Activated CD8-positive, alpha-beta T cell treated with anti-CD3 and anti-CD28 coated beads for 36 hours (primary cell): ENCODE data around the gene MDH1. TPM values are rescaled to one million over a fixed set of nuclear protein-coding genes. Genes with fewer than 3 reads are reported as not detected.

Experiments
- ATAC-seq: fragments of 200-7000 bp; cut with Tn5 transposase; one replicate; pipeline ENCODE4 v1.10.0; 2021; ENCODE audit warnings: mild to moderate bottlenecking, moderate library complexity
- CTCF ChIA-PET: fragments of 350-600 bp; sonication (Branson Sonifier 250); formaldehyde crosslinking; loops from one replicate; lab custom pipeline; 2021; ENCODE audit warnings: antibody characterized with exemption; lab: Charles Lee
- POLR2A ChIA-PET: fragments of 350-600 bp; sonication (Branson Sonifier 250); formaldehyde crosslinking; loops from one replicate; lab custom pipeline; 2021; ENCODE audit warnings: antibody characterized with exemption; lab: Charles Lee
- DNase-seq: peaks from one replicate; pipeline ENCODE4 v3.0.0-alpha.2; 2020
- H3K27ac Mint-ChIP-seq: one replicate; pipeline ENCODE4 v1.8.0; 2021; ENCODE audit warnings: mild to moderate bottlenecking, mixed read lengths
- H3K27me3 Mint-ChIP-seq: one replicate; pipeline ENCODE4 v1.8.0; 2021; ENCODE audit warnings: mixed read lengths
- H3K36me3 Mint-ChIP-seq: one replicate; pipeline ENCODE4 v1.8.0; 2021; ENCODE audit warnings: low read depth, mixed read lengths
- H3K4me1 Mint-ChIP-seq: one replicate; pipeline ENCODE4 v1.8.0; 2021; ENCODE audit warnings: low read depth, mixed read lengths
- H3K4me3 Mint-ChIP-seq: one replicate; pipeline ENCODE4 v1.8.0; 2021; ENCODE audit warnings: mild to moderate bottlenecking, moderate library complexity, mixed read lengths
- H3K9me3 Mint-ChIP-seq: one replicate; pipeline ENCODE4 v1.8.0; 2021; ENCODE audit warnings: mixed read lengths
- CTCF ChIP-seq: fragments of 200-600 bp; IDR thresholded peaks from one replicate; pipeline ENCODE4 v1.8.0; 2022; ENCODE audit warnings: antibody characterized with exemption, mild to moderate bottlenecking
- intact Hi-C: fragments of 100-400 bp; cut with micrococcal nuclease; formaldehyde crosslinking; loops from one replicate; pipeline ENCODE4 v1.10.0; 2022
- total RNA-seq, 2 experiments: library from RNA; stranded (reverse); gene quantifications; one replicate each; pipeline ENCODE4 v1.2.3, GENCODE V29; 2021

Gene MDH1
- total RNA-seq, 2 experiments from 2014 or later, result 241 to 246 TPM

- peaks cover 7% of the 10 kb centered on the region for H3K27me3 Mint-ChIP-seq
- CTCF ChIA-PET, result interaction anchor here (1.9 kb wide), 1 partner anchor 11 kb away, joined by 4 read pairs; no protein-coding TSS in a partner anchor
- DNase-seq (no peak), ATAC-seq (no peak)
- intact Hi-C loops, result no loop called here
- no peaks in the 10 kb centered on the region for H3K36me3 Mint-ChIP-seq
- no peak overlapping the region for H3K4me3 Mint-ChIP-seq
- peaks cover 8% of the 10 kb centered on the region for H3K9me3 Mint-ChIP-seq
- POLR2A ChIA-PET, result no interaction called here
- H3K4me1 Mint-ChIP-seq, result peaks cover 2% of the 10 kb centered on the region
- TF ChIP-seq CTCF, result no peak
- H3K27ac Mint-ChIP-seq, result no peak overlapping the region
Observed at GRCh38 chr2:63627866-63628265, 39.1 kb downstream of the MDH1 start.

- DNase-seq, result no peak
- no peak overlapping the region for H3K4me3 Mint-ChIP-seq
- no peak overlapping the region for H3K27ac Mint-ChIP-seq
- peaks cover 9% of the 10 kb centered on the region for H3K9me3 Mint-ChIP-seq
- H3K4me1 Mint-ChIP-seq, result peaks cover 2% of the 10 kb centered on the region
- intact Hi-C loops, result no loop called here
- TF ChIP-seq CTCF, result no peak
- peaks cover 8% of the 10 kb centered on the region for H3K27me3 Mint-ChIP-seq
- no peaks in the 10 kb centered on the region for H3K36me3 Mint-ChIP-seq
- ChIA-PET CTCF (interaction anchor here (1.9 kb wide), 1 partner anchor 10 kb away, joined by 4 read pairs; no protein-coding TSS in a partner anchor), POLR2A (no interaction called here)
- ATAC-seq, result no peak
Observed at GRCh38 chr2:63628403-63628942, 39.7 kb downstream of the MDH1 start.

- no peak for ATAC-seq
- ChIA-PET CTCF (no interaction called here), POLR2A (no interaction called here)
- peaks cover 28% of the 10 kb centered on the region for H3K9me3 Mint-ChIP-seq
- intact Hi-C loops, result no loop called here
- H3K4me3 Mint-ChIP-seq, result no peak overlapping the region
- H3K27ac Mint-ChIP-seq, result no peak overlapping the region
- H3K27me3 Mint-ChIP-seq, result peaks cover 3% of the 10 kb centered on the region
- TF ChIP-seq CTCF, result no peak
- H3K36me3 Mint-ChIP-seq, result no peaks in the 10 kb centered on the region
- no peak for DNase-seq
- no peaks in the 10 kb centered on the region for H3K4me1 Mint-ChIP-seq
Observed at GRCh38 chr2:63631501-63631900, 42.7 kb downstream of the MDH1 start.

GRCh38 chr2:63632382-63632781 is 43.6 kb downstream of the MDH1 start:
- peaks cover 29% of the 10 kb centered on the region for H3K9me3 Mint-ChIP-seq
- H3K27ac Mint-ChIP-seq, result no peak overlapping the region
- DNase-seq (no peak), ATAC-seq (no peak)
- intact Hi-C loops, result no loop called here
- CTCF ChIA-PET, result no interaction called here
- H3K36me3 Mint-ChIP-seq, result no peaks in the 10 kb centered on the region
- no peak for TF ChIP-seq CTCF
- POLR2A ChIA-PET, result no interaction called here
- peaks cover 3% of the 10 kb centered on the region for H3K27me3 Mint-ChIP-seq
- no peak overlapping the region for H3K4me3 Mint-ChIP-seq
- no peaks in the 10 kb centered on the region for H3K4me1 Mint-ChIP-seq

- Mint-ChIP-seq H3K4me3 (no peak overlapping the region), H3K9me3 (peaks cover 16% of the 10 kb centered on the region), H3K27ac (no peak overlapping the region), H3K4me1 (no peaks in the 10 kb centered on the region), H3K36me3 (no peaks in the 10 kb centered on the region), H3K27me3 (peaks cover 6% of the 10 kb centered on the region)
- no peak for TF ChIP-seq CTCF
- DNase-seq (no peak), ATAC-seq (no peak)
- POLR2A ChIA-PET, result no interaction called here
- CTCF ChIA-PET, result interaction anchor here (1.8 kb wide), 1 partner anchor 11 kb away, joined by 4 read pairs; no protein-coding TSS in a partner anchor
- intact Hi-C loops, result no loop called here
Observed at GRCh38 chr2:63639344-63639743, 50.6 kb downstream of the MDH1 start.
